HepG2 (cell line): ENCODE measurements around the gene TRAPPC4. TPM values are rescaled to one million over a fixed set of nuclear protein-coding genes. Genes with fewer than 3 reads are reported as not detected.

Source experiments
- ATF7-NPFF ChIP-seq: sonication (generic); formaldehyde crosslinking; IDR thresholded peaks from 2 replicates; pipeline ENCODE4 v1.8.1; 2023; ENCODE audit warnings: mild to moderate bottlenecking, low read depth, missing genetic modification reagents, moderate library complexity
- CCDC6 ChIP-seq: sonication (generic); formaldehyde crosslinking; IDR thresholded peaks from 2 replicates; pipeline ENCODE4 v1.8.1; 2022; ENCODE audit warnings: mild to moderate bottlenecking, missing genetic modification reagents, moderate library complexity
- GZF1 ChIP-seq: sonication (generic); formaldehyde crosslinking; IDR thresholded peaks from 2 replicates; pipeline ENCODE4 v1.5.1; 2020; ENCODE audit warnings: mild to moderate bottlenecking, missing genetic modification reagents
- HMGA1 ChIP-seq: sonication (generic); formaldehyde crosslinking; conservative IDR thresholded peaks from 2 replicates; pipeline ENCODE4 v1.4.0; 2020; ENCODE audit warnings: missing genetic modification reagents
- HNRNPL ChIP-seq: fragments of 200-400 bp; formaldehyde crosslinking; IDR thresholded peaks from 2 replicates; pipeline ENCODE4 v1.6.1; 2017; ENCODE audit warnings: mild to moderate bottlenecking, low read depth, low read length
- POGZ ChIP-seq: sonication (generic); formaldehyde crosslinking; IDR thresholded peaks from 2 replicates; pipeline ENCODE4 v1.4.0; 2020; ENCODE audit warnings: mild to moderate bottlenecking, missing genetic modification reagents
- PRPF4 ChIP-seq: fragments of 200-400 bp; formaldehyde crosslinking; IDR thresholded peaks from 2 replicates; pipeline ENCODE4 v1.6.1; 2016; ENCODE audit warnings: low read length, low read depth; ENCODE audit not compliant: poor library complexity, severe bottlenecking
- SAFB2 ChIP-seq: sonication (generic); formaldehyde crosslinking; IDR thresholded peaks from 2 replicates; pipeline ENCODE4 v1.5.1; 2020; ENCODE audit warnings: missing genetic modification reagents, low read depth, mild to moderate bottlenecking, borderline replicate concordance
- SIX4 ChIP-seq: sonication (generic); formaldehyde crosslinking; IDR thresholded peaks from 2 replicates; pipeline ENCODE4 v1.4.0; 2020; ENCODE audit warnings: missing genetic modification reagents
- SP4 ChIP-seq: sonication (generic); formaldehyde crosslinking; IDR thresholded peaks from 2 replicates; pipeline ENCODE4 v1.8.1; 2023; ENCODE audit warnings: mild to moderate bottlenecking, missing genetic modification reagents
- TEAD2 ChIP-seq: sonication (generic); formaldehyde crosslinking; IDR thresholded peaks from 2 replicates; pipeline ENCODE4 v1.9.0; 2021; ENCODE audit warnings: missing genetic modification reagents
- TEF ChIP-seq: sonication (generic); formaldehyde crosslinking; IDR thresholded peaks from 2 replicates; pipeline ENCODE4 v1.5.0; 2020; ENCODE audit warnings: missing genetic modification reagents
- ZNF260 ChIP-seq: sonication (generic); formaldehyde crosslinking; IDR thresholded peaks from 2 replicates; pipeline ENCODE4 v1.4.0; 2020; ENCODE audit warnings: missing genetic modification reagents, low read depth, mild to moderate bottlenecking, borderline replicate concordance
- ZNF280B ChIP-seq: sonication (generic); formaldehyde crosslinking; IDR thresholded peaks from 2 replicates; pipeline ENCODE4 v1.5.0; 2020; ENCODE audit warnings: missing genetic modification reagents, mild to moderate bottlenecking, borderline replicate concordance
- ZNF354B ChIP-seq: sonication (generic); formaldehyde crosslinking; IDR thresholded peaks from 2 replicates; pipeline ENCODE4 v1.8.0; 2022; ENCODE audit warnings: mild to moderate bottlenecking, missing genetic modification reagents
- ZNF362 ChIP-seq: sonication (generic); formaldehyde crosslinking; IDR thresholded peaks from 2 replicates; pipeline ENCODE4 v1.4.0; 2020; ENCODE audit warnings: missing genetic modification reagents, mild to moderate bottlenecking, borderline replicate concordance
- ZNF451 ChIP-seq: sonication (generic); formaldehyde crosslinking; IDR thresholded peaks from 2 replicates; pipeline ENCODE4 v1.5.0; 2020; ENCODE audit warnings: mild to moderate bottlenecking, missing genetic modification reagents
- ZNF530 ChIP-seq: sonication (generic); formaldehyde crosslinking; IDR thresholded peaks from 2 replicates; pipeline ENCODE4 v1.5.0; 2020; ENCODE audit warnings: low read depth, mild to moderate bottlenecking, missing genetic modification reagents
- ZNF567 ChIP-seq: sonication (generic); formaldehyde crosslinking; IDR thresholded peaks from 2 replicates; pipeline ENCODE4 v1.8.1; 2023; ENCODE audit warnings: mild to moderate bottlenecking, missing genetic modification reagents, borderline replicate concordance
- ZNF614 ChIP-seq: IDR thresholded peaks from 2 replicates; pipeline ENCODE4 v1.6.1; 2018; ENCODE audit warnings: missing biosample characterization, missing genetic modification reagents, inconsistent platforms, borderline replicate concordance
- ZNF629 ChIP-seq: sonication (generic); formaldehyde crosslinking; conservative IDR thresholded peaks from 2 replicates; pipeline ENCODE4 v1.5.0; 2020; ENCODE audit warnings: missing genetic modification reagents
- ZNF674 ChIP-seq: sonication (generic); formaldehyde crosslinking; IDR thresholded peaks from 2 replicates; pipeline ENCODE4 v1.5.0; 2020; ENCODE audit warnings: low read depth, mild to moderate bottlenecking, missing genetic modification reagents
- ZNF709 ChIP-seq: sonication (generic); formaldehyde crosslinking; IDR thresholded peaks from 2 replicates; pipeline ENCODE4 v1.5.0; 2020; ENCODE audit warnings: mild to moderate bottlenecking, missing genetic modification reagents
- ZNF747 ChIP-seq: sonication (generic); formaldehyde crosslinking; IDR thresholded peaks from 2 replicates; pipeline ENCODE4 v1.8.1; 2023; ENCODE audit warnings: missing genetic modification reagents, mild to moderate bottlenecking, borderline replicate concordance
- ZNF883 ChIP-seq: sonication (generic); formaldehyde crosslinking; IDR thresholded peaks from 2 replicates; pipeline ENCODE4 v1.5.1; 2020; ENCODE audit warnings: mild to moderate bottlenecking, missing genetic modification reagents; ENCODE audit errors: not compliant biosample characterization
- ZSCAN31 ChIP-seq: sonication (generic); formaldehyde crosslinking; IDR thresholded peaks from 2 replicates; pipeline ENCODE4 v1.5.0; 2020; ENCODE audit warnings: low read depth, mild to moderate bottlenecking, missing genetic modification reagents
- polyA plus RNA-seq, 8 experiments: library from polyadenylated mRNA; depleted of rRNA in 3 of 8; stranded (reverse) in 7 of 8; unstranded in 1 of 8; fragments of >200 nt; fragmentation: Illumina TruSeq in 4 of 8; extraction: Trizol in 4 of 8; gene quantifications; 2 replicates each; pipeline versions ENCODE4 v1.2.1 to v1.2.3, GENCODE V29; 2011 to 2016; ENCODE audit warnings: low read depth in 4 of 8, missing spikeins in 1 of 8, mixed read lengths in 1 of 8; ENCODE audit not compliant: insufficient read depth in 1 of 8
- total RNA-seq, 5 experiments: library from RNA; depleted of rRNA; stranded (reverse); fragments of >200 nt; fragmentation: Illumina TruSeq; extraction: Trizol; gene quantifications; 2 replicates each; pipeline ENCODE4 v1.2.3, GENCODE V29; 2016; ENCODE audit warnings: low read depth in 1 of 5

The TRAPPC4 gene
- total and polyA plus RNA-seq, 2 of the 13 experiments (the other 11 are each of a cell fraction or from before 2014, with no cell fraction given) = 97.4 to 140 TPM

- TF ChIP-seq HNRNPL (no peak), GZF1 (no peak), ZNF629 (CRISPR knock-in tag) (no peak), ZNF883 (CRISPR knock-in tag) (peak; percentile 65), ZNF747 (CRISPR knock-in tag) (no peak; the same call in 1 of the 2 replicates), ZNF530 (CRISPR knock-in tag) (no peak), SAFB2 (CRISPR knock-in tag) (0 out of 2 replicates have a peak, but pooled peaks have one; percentile 36), ZNF451 (CRISPR knock-in tag) (peak; percentile 82; the same call in 1 of the 2 replicates), ZNF354B (CRISPR knock-in tag) (no peak), HMGA1 (CRISPR knock-in tag) (no peak), ZNF614 (CRISPR knock-in tag) (0 out of 2 replicates have a peak, but pooled peaks have one; percentile 35), CCDC6 (no peak), ZNF709 (CRISPR knock-in tag) (peak; percentile 43; the same call in 1 of the 2 replicates), ZNF362 (CRISPR knock-in tag) (no peak), TEAD2 (CRISPR knock-in tag) (no peak), POGZ (CRISPR knock-in tag) (no peak), SIX4 (CRISPR knock-in tag) (no peak), ZNF260 (no peak), ATF7-NPFF (CRISPR knock-in tag) (no peak), SP4 (CRISPR knock-in tag) (peak; percentile 52), ZNF567 (CRISPR knock-in tag) (no peak), PRPF4 (no peak), ZNF280B (CRISPR knock-in tag) (peak; percentile 37; the same call in 1 of the 2 replicates), ZSCAN31 (no peak), TEF (CRISPR knock-in tag) (no peak), ZNF674 (CRISPR knock-in tag) (no peak)
Observed at GRCh38 chr11:118997627-118998387, 20.8 kb upstream of the TRAPPC4 start, which contains the start of gene CENATAC (continued).
